HCEC 1CT (cell line): ENCODE results near the gene SSH2.
"Not testable (repeated sequence)": the region's sequence is repeated elsewhere in the genome, so short reads cannot be mapped to it uniquely, and the experiment has no call there.

Experiments
- DNase-seq: peaks from one replicate; pipeline ENCODE4 v3.0.0-alpha.2; 2017

Gene SSH2

DNA sequence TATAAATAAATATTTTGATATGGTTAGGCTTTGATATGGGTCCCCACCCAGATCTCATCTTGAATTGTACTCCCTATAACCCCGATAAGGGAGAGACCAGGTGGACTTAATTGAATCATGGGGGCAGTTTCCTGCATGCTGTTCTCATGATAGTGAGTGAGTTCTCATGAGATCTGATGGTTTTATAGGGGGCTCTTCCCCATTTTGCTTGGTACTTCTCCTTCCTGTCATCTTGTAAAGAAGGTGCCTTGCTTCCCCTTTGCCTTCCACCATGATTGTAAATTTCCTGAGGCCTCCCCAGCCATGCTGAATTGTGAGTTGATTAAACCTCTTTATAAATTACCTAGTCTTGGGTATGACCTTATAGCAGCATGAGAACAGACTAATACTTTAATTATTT lies 55.7 kb downstream of the SSH2 start:
- DNase-seq, result not testable (repeated sequence)

DNA sequence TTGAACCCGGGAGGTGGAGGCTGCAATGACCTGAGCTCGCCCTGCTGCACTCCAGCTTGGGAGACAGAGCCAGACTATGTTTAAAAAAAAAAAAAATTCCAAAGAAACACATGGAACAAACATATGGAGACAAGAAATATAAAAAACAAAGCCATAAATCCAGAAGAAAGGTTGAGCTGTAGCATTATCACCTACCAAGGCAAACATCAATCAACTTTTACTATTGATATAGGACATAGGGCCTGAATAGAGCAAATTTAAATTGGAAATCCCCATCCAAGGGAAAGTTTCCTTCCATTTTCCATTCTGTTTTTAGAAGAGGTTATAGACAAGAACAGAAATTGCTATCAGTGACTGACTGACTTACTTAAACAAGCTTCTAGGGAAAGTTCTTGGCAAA lies 56.6 kb downstream of the SSH2 start:
- no peak for DNase-seq

GRCh38 chr17:29870836-29871465 lies 59.1 kb downstream of the SSH2 start:
- DNase-seq, result no peak

GRCh38 chr17:29867643-29868181 lies 62.3 kb downstream of the SSH2 start:
- DNase-seq, result no peak

- no peak for DNase-seq
Observed at GRCh38 chr17:29866746-29867404, 63.2 kb downstream of the SSH2 start.

- no peak for DNase-seq
Observed at GRCh38 chr17:29864615-29865014, 65.4 kb downstream of the SSH2 start.

DNA sequence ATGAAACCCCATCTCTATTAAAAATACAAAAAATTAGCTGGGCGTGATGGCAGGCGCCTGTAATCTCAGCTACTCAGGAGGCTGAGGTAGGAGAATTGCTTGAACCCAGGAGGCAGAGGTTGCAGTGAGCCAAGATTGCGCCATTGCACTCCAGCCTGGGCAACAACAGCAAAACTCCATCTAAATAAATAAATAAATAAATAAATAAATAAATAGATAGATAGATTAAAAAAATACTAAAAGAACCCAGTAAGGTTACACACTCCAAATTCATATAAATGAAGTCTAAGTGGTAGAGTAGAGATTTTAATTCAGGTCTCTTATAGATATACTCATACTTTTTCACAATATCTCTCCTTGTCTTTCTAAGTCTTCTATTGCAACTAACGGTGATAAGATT lies 65.9 kb downstream of the SSH2 start:
- DNase-seq, result not testable (repeated sequence)

DNA sequence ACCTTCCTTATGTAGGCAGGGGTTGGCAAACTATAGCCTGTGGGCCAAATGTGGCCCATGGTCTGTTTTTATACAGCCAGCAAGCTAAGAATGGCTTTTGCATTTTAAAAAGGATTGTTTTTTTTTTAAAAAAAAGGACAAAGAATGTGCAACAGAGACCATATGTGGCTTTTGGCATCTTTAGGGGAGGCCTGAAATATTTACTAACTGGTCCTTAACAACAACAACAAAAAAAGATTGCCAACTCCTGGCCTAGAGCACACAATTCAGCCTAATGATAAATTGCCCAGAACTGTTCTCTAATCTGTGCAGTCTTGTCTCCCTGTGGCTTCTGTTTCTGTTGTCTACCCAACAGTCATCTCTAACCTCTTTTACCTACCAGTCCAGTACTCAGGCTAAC lies 67.1 kb downstream of the SSH2 start:
- DNase-seq, result no peak

DNA sequence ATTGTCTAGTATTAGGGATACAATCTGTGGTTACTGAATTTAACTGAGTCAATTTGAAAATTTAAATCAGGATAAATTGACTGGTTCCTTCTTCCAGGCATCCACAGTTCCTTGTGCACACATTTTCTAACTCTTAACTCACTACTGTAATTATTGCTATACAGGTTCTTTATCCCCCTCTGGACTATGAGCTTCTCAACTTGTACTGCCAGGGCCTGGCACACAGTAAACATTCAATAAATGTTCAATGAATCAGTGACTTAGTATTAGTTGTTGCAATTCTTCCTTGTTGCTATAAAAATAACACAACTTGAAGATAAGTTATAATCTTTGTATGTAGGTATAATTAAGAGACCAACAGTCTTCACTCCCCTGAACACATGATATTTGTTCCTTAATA lies 67.9 kb downstream of the SSH2 start:
- no peak for DNase-seq

- DNase-seq, result not testable (repeated sequence)
Observed at GRCh38 chr17:29859445-29859844, 70.6 kb downstream of the SSH2 start.

DNA sequence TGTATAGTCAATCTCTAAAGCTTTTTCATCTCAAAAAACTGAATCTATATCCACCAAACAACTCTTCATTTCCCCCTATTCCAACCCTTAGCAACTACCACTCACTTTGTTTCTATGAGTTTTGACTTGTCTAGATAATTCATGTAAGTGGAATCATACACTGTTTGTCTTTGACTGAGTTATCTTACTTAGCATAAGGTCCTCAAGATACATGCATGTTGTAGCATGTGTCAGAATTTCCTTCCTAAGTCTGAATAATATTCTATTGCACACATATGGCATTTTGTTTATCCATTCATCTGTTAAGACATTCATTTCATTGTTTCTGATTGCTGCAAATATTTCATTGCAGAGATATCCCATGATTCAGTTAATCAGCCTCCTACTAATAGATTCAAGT lies 72.2 kb downstream of the SSH2 start:
- DNase-seq, result no peak

DNA sequence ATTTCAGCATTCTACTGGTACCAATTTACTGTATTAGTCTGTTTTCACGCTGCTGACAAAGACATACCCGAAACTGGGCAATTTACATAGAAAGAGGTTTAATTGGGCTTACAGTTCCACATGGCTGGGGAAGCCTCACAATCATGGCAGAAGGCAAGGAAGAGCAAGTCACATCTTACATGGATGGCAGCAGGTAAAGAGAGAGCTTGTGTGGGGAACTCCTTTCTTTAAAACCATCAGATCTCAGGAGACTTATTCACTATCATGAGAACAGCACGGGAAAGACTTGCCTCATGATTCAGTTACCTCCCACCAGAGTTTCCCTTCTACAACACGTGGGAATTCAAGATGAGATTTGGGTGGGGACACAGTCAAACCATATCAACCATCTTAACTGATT lies 72.9 kb downstream of the SSH2 start:
- DNase-seq, result not testable (repeated sequence)

- DNase-seq, result peak; percentile 68
Observed at GRCh38 chr17:29855686-29856085, 74.3 kb downstream of the SSH2 start.

- DNase-seq, result no peak
Observed at GRCh38 chr17:29848737-29849136, 81.3 kb downstream of the SSH2 start.

- no peak for DNase-seq
Observed at GRCh38 chr17:29847527-29848400, 82.3 kb downstream of the SSH2 start.

GRCh38 chr17:29847118-29847517 lies 82.9 kb downstream of the SSH2 start:
- DNase-seq, result no peak

DNA sequence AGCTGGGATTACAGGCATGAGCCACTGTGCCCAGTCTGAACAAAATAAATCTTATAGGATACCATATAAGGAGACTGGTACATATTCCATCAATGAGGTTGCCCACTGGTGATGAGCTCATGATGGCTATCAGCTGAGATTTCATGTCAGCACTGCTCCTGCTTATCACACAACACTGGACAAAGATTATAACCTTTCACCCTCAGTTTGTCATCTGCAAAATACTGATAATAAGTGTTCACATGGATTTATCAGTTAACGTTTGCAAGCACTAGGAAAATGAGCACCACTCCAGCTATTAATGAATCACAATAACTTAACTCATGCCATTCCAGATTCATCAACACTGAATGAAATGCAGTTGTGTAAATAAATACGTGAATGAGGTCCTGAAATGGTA lies 83.7 kb downstream of the SSH2 start:
- DNase-seq, result no peak

- DNase-seq, result no peak
Observed at GRCh38 chr17:29844339-29845048, 85.5 kb downstream of the SSH2 start.

GRCh38 chr17:29840884-29841283 lies 89.1 kb downstream of the SSH2 start:
- DNase-seq, result peak; percentile 67

GRCh38 chr17:29839656-29840055 lies 90.4 kb downstream of the SSH2 start:
- DNase-seq, result no peak

- DNase-seq, result no peak
Observed at GRCh38 chr17:29838961-29839360, 91.1 kb downstream of the SSH2 start.

DNA sequence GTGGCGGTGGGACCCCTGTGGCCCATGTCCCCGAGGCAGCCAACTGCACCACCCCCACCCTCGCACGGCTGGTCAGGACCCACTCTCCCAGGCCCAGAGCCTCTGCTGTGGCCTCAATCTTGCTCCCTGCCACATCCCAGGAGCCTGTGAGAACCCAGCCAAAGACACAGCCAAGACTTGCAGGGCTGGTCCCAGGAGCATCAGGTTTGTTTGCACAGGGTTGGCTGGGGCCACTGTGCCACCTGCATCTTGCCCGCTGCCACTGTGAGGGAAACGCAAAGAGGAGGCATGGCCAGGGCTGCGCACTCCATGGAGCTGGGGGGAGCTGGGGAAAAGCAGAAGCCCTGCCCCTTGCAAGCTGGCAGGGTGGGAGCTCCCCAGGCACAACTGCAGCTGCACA lies 92.5 kb downstream of the SSH2 start:
- no peak for DNase-seq

DNA sequence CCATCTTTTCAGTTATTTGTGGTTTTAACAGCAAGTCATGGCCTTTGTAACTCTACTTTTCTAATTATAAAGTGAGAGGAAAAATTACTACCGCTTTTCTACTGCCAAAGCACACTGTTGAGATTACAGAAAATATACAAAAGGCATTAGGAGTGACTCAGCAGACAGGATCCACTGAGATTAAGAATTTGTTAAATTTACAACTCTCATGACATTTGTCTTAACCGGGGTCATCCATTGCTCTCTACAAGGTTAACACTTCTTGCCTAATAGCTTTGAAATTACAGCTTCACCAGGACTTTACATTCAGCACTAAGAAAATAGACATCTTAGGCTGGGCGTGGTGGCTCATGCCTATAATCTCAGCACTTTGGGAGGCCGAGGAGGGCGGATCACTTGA lies 93.4 kb downstream of the SSH2 start:
- DNase-seq, result peak; percentile 71
